Measurements from ENCODE around the gene EIF3J. TPM values are rescaled to one million over a fixed set of nuclear protein-coding genes. Genes with fewer than 3 reads are reported as not detected.
A peak's percentile ranks its signal among the peaks of the same experiment; 100 is the strongest.

EIF3J gene
- total RNA-seq, 4 donors from 2014 or later, result 10.5 to 68.1 (median 45.4) TPM

GRCh38 chr15:44495562-44495961 lies 41.4 kb upstream of the EIF3J start:
- DNase-seq, result no peak
- Histone ChIP-seq H3K9me3 (no peaks in the 10 kb centered on the region), H3K27ac (no peak overlapping the region), H3K36me3 (no peaks in the 10 kb centered on the region), H3K4me1 (no peaks in the 10 kb centered on the region), H3K4me3 (no peak overlapping the region), H3K27me3 (no peaks in the 10 kb centered on the region)
- TF ChIP-seq POLR2A (IDR thresholded peaks at IDR 0.05) (no peak), CTCF (IDR thresholded peaks at IDR 0.05) (no peak)
- intact Hi-C loops (cut with DNase I; ENCODE audit: low total_unique reads), result no loop called here

DNA sequence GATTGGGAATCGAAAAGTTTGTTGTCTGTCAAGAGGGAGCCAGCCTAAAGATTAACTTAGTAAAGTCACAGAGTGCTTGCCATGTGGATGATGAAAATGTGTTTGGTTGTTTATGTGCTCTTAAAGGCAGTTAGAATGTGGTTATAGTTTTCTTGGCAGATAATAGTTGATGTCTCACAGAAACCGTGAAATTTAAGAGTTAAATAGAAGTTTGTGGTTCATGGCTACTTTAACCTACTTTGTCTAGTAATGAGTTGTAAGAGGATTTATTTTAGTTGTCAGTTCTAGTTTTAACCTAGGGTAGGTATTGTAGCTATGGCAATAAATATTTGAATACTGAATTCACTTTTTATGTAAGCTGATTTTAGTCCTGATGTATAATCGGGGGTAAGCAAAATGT lies 36.4 kb upstream of the EIF3J start:
- H3K27ac ChIP-seq, result no peak overlapping the region
- TF ChIP-seq CTCF (IDR thresholded peaks at IDR 0.05), result no peak
- TF ChIP-seq POLR2A (IDR thresholded peaks at IDR 0.05), result no peak
- intact Hi-C loops (cut with DNase I; ENCODE audit: low total_unique reads), result no loop called here
- H3K9me3 ChIP-seq, result no peaks in the 10 kb centered on the region
- no peak overlapping the region for H3K4me3 ChIP-seq
- no peaks in the 10 kb centered on the region for H3K36me3 ChIP-seq
- H3K27me3 ChIP-seq, result no peaks in the 10 kb centered on the region
- no peaks in the 10 kb centered on the region for H3K4me1 ChIP-seq
- no peak for DNase-seq

GRCh38 chr15:44501768-44502366 lies 35.1 kb upstream of the EIF3J start:
- intact Hi-C loops (cut with DNase I; ENCODE audit: low total_unique reads), result no loop called here
- no peak for DNase-seq
- Histone ChIP-seq H3K4me3 (no peak overlapping the region), H3K36me3 (no peaks in the 10 kb centered on the region), H3K27ac (no peak overlapping the region), H3K9me3 (no peaks in the 10 kb centered on the region), H3K27me3 (no peaks in the 10 kb centered on the region), H3K4me1 (no peaks in the 10 kb centered on the region)
- TF ChIP-seq POLR2A (IDR thresholded peaks at IDR 0.05) (no peak), CTCF (IDR thresholded peaks at IDR 0.05) (peak; percentile 32 to 60 (median 48))

DNA sequence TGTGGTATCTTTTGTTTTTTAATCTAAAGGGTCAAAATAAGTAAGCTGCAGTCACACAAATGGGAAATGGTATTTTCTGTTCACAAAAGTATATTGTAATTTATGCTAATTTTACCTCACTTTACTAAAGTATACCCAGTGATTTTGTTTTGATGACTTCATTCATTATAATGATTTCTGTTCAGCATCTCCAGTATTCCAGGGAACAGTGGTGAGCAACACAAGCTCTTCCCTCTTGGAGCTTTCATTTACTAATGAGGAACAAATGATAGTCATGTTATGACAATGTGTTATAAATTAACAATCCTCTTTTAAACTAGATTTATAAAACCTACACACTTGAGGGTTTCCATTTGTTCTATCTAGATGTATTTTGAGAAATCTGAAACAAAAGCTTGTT lies 20.5 kb upstream of the EIF3J start:
- H3K4me1 ChIP-seq, result no peaks in the 10 kb centered on the region
- no peak overlapping the region for H3K27ac ChIP-seq
- H3K27me3 ChIP-seq, result no peaks in the 10 kb centered on the region
- H3K36me3 ChIP-seq, result peaks cover 0 to 3% of the 10 kb centered on the region in 2 donors
- intact Hi-C loops (cut with DNase I; ENCODE audit: low total_unique reads), result no loop called here
- TF ChIP-seq CTCF (IDR thresholded peaks at IDR 0.05) (no peak), POLR2A (IDR thresholded peaks at IDR 0.05) (no peak)
- no peak for DNase-seq
- no peak overlapping the region for H3K4me3 ChIP-seq
- no peaks in the 10 kb centered on the region for H3K9me3 ChIP-seq

GRCh38 chr15:44519537-44519936 lies 17.4 kb upstream of the EIF3J start:
- H3K27me3 ChIP-seq, result no peaks in the 10 kb centered on the region
- intact Hi-C loops (cut with DNase I; ENCODE audit: low total_unique reads), result no loop called here
- no peak overlapping the region for H3K27ac ChIP-seq
- no peak for TF ChIP-seq POLR2A (IDR thresholded peaks at IDR 0.05)
- TF ChIP-seq CTCF (IDR thresholded peaks at IDR 0.05), result no peak
- DNase-seq, result no peak
- H3K4me1 ChIP-seq, result no peaks in the 10 kb centered on the region
- no peak overlapping the region for H3K4me3 ChIP-seq
- H3K36me3 ChIP-seq, result peaks cover 0 to 3% of the 10 kb centered on the region in 2 donors
- H3K9me3 ChIP-seq, result no peaks in the 10 kb centered on the region
